OCI-LY3 (cell line): ENCODE data around the gene UST.

Experiments
- H2AFZ ChIP-seq: fragments of 200-600, 300-600 bp; shearing (Covaris generic); 2 replicates; pipeline ENCODE4 v1.6.0; 2014; ENCODE audit warnings: antibody characterized with exemption, low read depth, low read length
- H3K27ac ChIP-seq: fragments of 200-600, 300-600 bp; sonication (generic); 2 replicates; pipeline ENCODE4 v1.5.1; 2014; ENCODE audit warnings: mild to moderate bottlenecking, low read length, moderate library complexity, mixed read lengths
- H3K27me3 ChIP-seq: fragments of 200-600, 300-600 bp; sonication (generic); 2 replicates; pipeline ENCODE4 v1.6.1; 2014; ENCODE audit warnings: low read depth, low read length, mixed read lengths
- H3K36me3 ChIP-seq: fragments of 200-600, 300-600 bp; sonication (generic); replicated peaks from 2 replicates; pipeline ENCODE3; 2014; ENCODE audit warnings: low read depth, low read length, mixed read lengths
- H3K4me1 ChIP-seq: fragments of 300-600, 200-600 bp; sonication (generic); 2 replicates; pipeline ENCODE4 v1.6.1; 2014; ENCODE audit warnings: low read length, mixed read lengths
- H3K4me2 ChIP-seq: fragments of 200-600, 300-600 bp; sonication (generic); 2 replicates; pipeline ENCODE4 v1.6.1; 2014; ENCODE audit warnings: low read length, mixed read lengths
- H3K4me3 ChIP-seq: fragments of 300-600, 200-600 bp; sonication (generic); 2 replicates; pipeline ENCODE4 v1.5.1; 2014; ENCODE audit warnings: antibody characterized with exemption, mild to moderate bottlenecking, low read length, moderate library complexity
- H3K79me2 ChIP-seq: fragments of 300-600, 200-600 bp; shearing (Covaris generic); 2 replicates; pipeline ENCODE4 v1.6.1; 2014; ENCODE audit warnings: mild to moderate bottlenecking, low read length, mixed read lengths
- H3K9ac ChIP-seq: fragments of 300-600, 200-600 bp; shearing (Covaris generic); 2 replicates; pipeline ENCODE4 v1.6.0; 2014; ENCODE audit warnings: mild to moderate bottlenecking, low read length, moderate library complexity
- H3K9me3 ChIP-seq: fragments of 200-600, 300-600 bp; shearing (Covaris generic); 2 replicates; pipeline ENCODE4 v1.6.1; 2014; ENCODE audit warnings: low read length, mixed read lengths; ENCODE audit not compliant: insufficient read depth
- H4K20me1 ChIP-seq: fragments of 200-600, 300-600 bp; sonication (generic); 2 replicates; pipeline ENCODE4 v1.6.1; 2016; ENCODE audit warnings: low read length, mixed read lengths; ENCODE audit not compliant: insufficient read depth
- CTCF ChIP-seq: fragments of 200-600, 300-600 bp; sonication (generic); IDR thresholded peaks from 2 replicates; pipeline ENCODE4 v1.5.1; 2014; ENCODE audit warnings: antibody characterized with exemption, low read length, low read depth
- EZH2phosphoT487 ChIP-seq: fragments of 200-600 bp; shearing (Covaris generic); IDR thresholded peaks from 2 replicates; pipeline ENCODE4 v1.6.1; 2018; ENCODE audit warnings: antibody characterized with exemption, mixed run types, low read depth

The UST gene

DNA sequence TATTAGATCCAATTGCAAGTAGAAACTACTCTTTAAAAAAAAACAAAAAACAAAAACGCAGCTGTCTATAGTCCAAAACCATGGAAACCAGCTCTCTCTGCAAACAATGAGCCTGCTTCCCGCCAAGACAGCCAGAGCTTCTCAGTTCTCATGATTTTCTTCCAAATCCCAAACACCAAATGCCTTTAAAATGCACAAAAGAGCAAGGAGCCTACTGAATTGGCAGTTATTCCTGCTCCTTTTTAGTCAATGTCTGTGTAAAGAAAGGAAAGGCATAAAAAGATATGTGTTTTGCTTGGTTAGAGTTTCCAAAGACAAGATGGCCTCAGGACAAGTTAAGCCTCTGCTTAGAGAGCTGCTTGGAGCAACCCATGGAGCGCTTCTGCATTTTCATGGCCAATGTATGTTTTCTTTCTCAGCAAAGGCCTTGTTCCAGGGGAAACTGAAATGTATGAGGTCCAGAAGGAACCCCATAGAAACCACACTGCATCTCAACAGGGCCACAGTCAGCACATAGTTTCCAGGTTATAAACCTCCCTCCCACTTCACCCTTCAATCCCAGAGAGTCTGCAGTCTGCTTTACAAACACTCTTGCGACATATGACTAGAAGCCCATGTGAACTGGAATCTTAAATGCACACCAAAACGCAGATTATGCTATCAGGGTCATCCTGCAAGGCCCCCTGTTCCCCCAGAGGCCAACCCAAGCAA, 361.4 kb downstream of the UST start:
- H3K9me3 ChIP-seq: no peaks in the 10 kb centered on the region
- H3K4me1 ChIP-seq: peaks cover 27% of the 10 kb centered on the region
- H3K9ac ChIP-seq: no peak overlapping the region
- no peak overlapping the region for H3K4me2 ChIP-seq
- H3K36me3 ChIP-seq: no peaks in the 10 kb centered on the region
- no peaks in the 10 kb centered on the region for H4K20me1 ChIP-seq
- no peaks in the 10 kb centered on the region for H3K27me3 ChIP-seq
- no peaks in the 10 kb centered on the region for H3K79me2 ChIP-seq
- H3K4me3 ChIP-seq: no peak overlapping the region
- no peak overlapping the region for H3K27ac ChIP-seq
- H2AFZ ChIP-seq: no peak overlapping the region
- TF ChIP-seq CTCF (no peak), EZH2phosphoT487 (no peak)

DNA sequence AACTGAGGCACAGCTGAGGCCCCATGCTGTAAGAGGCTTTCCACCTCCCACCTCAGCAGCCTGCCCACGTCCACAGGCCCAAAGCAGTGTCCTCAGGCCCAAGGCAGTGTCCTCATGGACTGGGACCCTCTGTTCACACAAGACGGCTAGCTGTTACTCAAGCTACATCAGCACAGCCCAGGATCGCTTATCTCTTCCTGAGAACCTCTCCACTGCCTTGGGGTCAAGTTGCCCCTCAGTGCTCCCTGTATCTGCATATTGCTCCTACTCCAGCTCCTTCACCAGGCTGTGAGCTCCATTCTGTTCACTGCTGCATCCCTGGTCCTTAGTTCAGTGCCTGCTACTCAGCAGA, 361.9 kb downstream of the UST start:
- H3K79me2 ChIP-seq: no peaks in the 10 kb centered on the region
- TF ChIP-seq CTCF (no peak), EZH2phosphoT487 (no peak)
- H3K36me3 ChIP-seq: no peaks in the 10 kb centered on the region
- H3K4me2 ChIP-seq: no peak overlapping the region
- no peaks in the 10 kb centered on the region for H4K20me1 ChIP-seq
- no peaks in the 10 kb centered on the region for H3K9me3 ChIP-seq
- no peak overlapping the region for H3K27ac ChIP-seq
- no peak overlapping the region for H2AFZ ChIP-seq
- H3K4me3 ChIP-seq: no peak overlapping the region
- H3K4me1 ChIP-seq: peaks cover 31% of the 10 kb centered on the region
- no peaks in the 10 kb centered on the region for H3K27me3 ChIP-seq
- H3K9ac ChIP-seq: no peak overlapping the region

DNA sequence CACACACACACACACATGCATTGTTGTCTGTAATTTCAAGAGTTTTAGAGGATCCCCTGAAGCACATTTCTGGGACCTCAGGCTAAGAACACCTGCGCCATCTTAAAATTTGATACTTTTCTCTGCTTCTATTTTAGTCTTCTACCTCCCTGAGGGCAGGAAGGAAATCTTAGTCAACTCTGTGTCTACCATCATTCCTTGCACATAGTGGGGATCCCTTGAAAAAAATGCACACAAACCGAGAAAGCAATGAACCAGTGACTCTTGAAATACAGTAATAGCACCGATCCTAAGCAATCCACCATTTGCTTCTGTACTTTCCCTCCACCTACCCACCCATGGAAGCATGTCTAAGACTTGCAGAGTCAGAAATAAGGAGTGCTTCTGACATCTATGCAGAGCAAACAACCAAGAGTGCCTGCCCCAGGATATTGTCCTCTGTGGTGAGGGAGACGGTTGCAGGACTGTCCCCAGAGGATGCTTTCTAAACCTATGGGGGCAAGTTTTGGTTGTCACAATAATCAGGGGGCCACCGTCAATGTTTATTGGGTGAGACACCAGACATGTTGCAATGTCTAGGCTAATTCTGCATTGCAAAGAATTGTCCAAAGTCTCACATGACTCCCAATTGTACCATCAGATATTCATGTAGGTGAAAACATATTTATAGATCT, 362.7 kb downstream of the UST start:
- TF ChIP-seq CTCF (no peak), EZH2phosphoT487 (no peak)
- Histone ChIP-seq H3K4me3 (no peak overlapping the region), H4K20me1 (no peaks in the 10 kb centered on the region), H3K36me3 (no peaks in the 10 kb centered on the region), H3K9me3 (no peaks in the 10 kb centered on the region), H3K27me3 (no peaks in the 10 kb centered on the region), H3K4me1 (peaks cover 31% of the 10 kb centered on the region), H3K79me2 (no peaks in the 10 kb centered on the region), H3K9ac (no peak overlapping the region), H3K27ac (no peak overlapping the region), H3K4me2 (no peak overlapping the region), H2AFZ (no peak overlapping the region)

DNA sequence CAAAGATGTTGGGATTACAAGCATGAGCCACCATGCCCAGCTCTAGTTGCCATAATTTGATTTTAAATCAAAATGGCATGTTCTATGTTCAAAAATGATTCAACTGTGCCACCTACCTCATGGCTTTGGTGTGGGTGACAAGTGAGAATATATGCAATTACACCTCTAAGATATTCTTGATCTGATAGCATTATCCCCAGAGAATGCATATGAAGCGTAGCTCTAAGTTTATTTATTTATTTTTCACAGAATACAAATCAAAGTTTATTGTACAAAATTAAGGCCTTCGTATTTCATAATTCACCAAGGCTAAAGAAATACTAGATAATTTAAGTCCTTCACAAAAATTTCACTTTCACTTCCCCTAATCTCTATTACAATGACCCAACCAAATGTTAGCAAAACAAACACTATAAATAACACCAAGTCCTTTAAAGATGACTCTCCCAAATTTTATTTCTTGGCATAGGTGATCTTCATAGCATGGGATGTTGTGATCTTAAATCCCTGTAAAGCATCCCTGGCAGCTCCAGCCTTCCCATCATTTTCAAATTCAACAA, 364.8 kb downstream of the UST start:
- Histone ChIP-seq H3K79me2 (no peaks in the 10 kb centered on the region), H3K36me3 (no peaks in the 10 kb centered on the region), H3K27me3 (no peaks in the 10 kb centered on the region), H3K4me1 (peaks cover 31% of the 10 kb centered on the region), H3K27ac (no peak overlapping the region), H3K4me3 (no peak overlapping the region), H4K20me1 (no peaks in the 10 kb centered on the region), H3K4me2 (peak overlapping the region; percentile 28; the same call in 1 of the 2 replicates), H2AFZ (no peak overlapping the region), H3K9ac (no peak overlapping the region), H3K9me3 (no peaks in the 10 kb centered on the region)
- no peak for TF ChIP-seq CTCF
- TF ChIP-seq EZH2phosphoT487: no peak
